ENCODE measurements around the gene DLG5.
A peak's percentile ranks its signal among the peaks of the same experiment; 100 is the strongest.
"Not testable (repeated sequence)": the region's sequence is repeated elsewhere in the genome, so short reads cannot be mapped to it uniquely, and the experiment has no call there.

Gene DLG5

DNA sequence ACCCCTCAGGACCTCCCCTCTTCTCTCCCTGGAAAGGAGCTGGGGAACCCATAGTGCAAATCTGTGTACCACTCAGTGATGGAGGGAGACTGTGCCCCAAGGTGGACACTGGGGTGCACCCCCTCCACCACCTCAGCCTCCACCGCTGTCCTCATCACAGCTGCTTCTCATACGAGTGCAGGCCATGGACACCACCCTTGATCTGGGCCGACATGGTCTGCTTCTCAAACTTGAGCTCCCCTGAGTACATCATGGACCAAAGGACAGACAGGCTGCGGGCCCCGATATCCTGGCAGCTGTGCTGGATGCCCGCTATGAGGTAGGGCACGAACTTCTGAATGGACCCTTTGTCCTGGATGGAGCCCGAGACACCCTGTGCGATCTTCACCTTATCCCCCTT is 146.4 kb downstream of the DLG5 start:
- TF ChIP-seq, protein P1, sequence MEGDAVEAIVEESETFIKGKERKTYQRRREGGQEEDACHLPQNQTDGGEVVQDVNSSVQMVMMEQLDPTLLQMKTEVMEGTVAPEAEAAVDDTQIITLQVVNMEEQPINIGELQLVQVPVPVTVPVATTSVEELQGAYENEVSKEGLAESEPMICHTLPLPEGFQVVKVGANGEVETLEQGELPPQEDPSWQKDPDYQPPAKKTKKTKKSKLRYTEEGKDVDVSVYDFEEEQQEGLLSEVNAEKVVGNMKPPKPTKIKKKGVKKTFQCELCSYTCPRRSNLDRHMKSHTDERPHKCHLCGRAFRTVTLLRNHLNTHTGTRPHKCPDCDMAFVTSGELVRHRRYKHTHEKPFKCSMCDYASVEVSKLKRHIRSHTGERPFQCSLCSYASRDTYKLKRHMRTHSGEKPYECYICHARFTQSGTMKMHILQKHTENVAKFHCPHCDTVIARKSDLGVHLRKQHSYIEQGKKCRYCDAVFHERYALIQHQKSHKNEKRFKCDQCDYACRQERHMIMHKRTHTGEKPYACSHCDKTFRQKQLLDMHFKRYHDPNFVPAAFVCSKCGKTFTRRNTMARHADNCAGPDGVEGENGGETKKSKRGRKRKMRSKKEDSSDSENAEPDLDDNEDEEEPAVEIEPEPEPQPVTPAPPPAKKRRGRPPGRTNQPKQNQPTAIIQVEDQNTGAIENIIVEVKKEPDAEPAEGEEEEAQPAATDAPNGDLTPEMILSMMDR (conservative IDR thresholded peaks at IDR 0.05; ENCODE audit: low read depth, low read length): no peak
- H3K4me3 ChIP-seq (ENCODE audit: low read depth, low read length): no peak overlapping the region
- no peak for DNase-seq (ENCODE audit: low read depth)

DNA sequence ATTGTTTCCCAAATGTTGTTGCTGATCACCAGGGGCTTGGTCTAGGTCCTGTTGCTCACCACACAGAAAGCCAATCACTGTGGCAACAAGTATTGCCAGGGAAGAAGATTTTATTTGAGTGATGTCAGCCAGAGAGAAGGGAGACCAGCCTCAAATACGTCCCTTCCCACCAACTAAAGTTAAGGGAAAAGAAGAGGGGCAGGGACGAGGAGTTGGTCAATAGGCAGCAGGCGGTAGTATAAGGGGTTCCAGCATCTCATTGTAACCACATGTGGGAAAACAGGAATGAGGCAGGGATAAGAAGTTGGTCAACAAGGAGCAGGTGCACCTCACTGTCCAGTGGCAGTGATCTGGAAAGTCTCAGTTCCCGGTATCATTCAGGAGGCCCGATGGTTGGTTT is 150.1 kb downstream of the DLG5 start:
- TF ChIP-seq, protein P1 (conservative IDR thresholded peaks at IDR 0.05; ENCODE audit: low read depth, low read length): no peak

DNA sequence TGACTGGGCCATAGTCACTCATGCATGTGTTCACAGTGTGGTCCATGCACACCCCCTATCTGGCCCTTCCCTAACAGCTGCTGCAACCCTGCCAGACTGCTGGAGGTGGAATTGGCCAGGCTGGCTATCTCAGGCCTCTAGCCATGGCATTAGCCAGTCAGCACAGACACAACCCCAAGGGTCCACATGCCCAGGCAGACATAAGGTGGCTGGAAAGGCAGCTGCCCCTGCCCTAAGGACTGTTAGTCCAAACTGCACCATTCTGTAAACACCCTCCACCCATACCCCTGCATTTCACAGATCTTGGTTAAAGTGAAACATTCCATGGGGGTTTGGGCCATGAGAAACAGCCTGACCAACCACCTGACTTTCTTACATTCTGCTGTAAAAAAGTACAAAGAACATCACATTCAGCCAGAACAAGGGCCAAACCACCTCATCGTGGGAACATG is 151.6 kb downstream of the DLG5 start:
- TF ChIP-seq, protein P1 (conservative IDR thresholded peaks at IDR 0.05; ENCODE audit: low read depth, low read length): no peak
- peak; percentile 69 for DNase-seq (ENCODE audit: low read depth)
- no peak overlapping the region for H3K4me3 ChIP-seq (ENCODE audit: low read depth, low read length)

More for the DNA sequence above, 150.1 kb downstream of the DLG5 start:
- no peak overlapping the region for H3K4me3 ChIP-seq (ENCODE audit: low read depth, low read length)
- no peak for DNase-seq (ENCODE audit: low read depth)

DNA sequence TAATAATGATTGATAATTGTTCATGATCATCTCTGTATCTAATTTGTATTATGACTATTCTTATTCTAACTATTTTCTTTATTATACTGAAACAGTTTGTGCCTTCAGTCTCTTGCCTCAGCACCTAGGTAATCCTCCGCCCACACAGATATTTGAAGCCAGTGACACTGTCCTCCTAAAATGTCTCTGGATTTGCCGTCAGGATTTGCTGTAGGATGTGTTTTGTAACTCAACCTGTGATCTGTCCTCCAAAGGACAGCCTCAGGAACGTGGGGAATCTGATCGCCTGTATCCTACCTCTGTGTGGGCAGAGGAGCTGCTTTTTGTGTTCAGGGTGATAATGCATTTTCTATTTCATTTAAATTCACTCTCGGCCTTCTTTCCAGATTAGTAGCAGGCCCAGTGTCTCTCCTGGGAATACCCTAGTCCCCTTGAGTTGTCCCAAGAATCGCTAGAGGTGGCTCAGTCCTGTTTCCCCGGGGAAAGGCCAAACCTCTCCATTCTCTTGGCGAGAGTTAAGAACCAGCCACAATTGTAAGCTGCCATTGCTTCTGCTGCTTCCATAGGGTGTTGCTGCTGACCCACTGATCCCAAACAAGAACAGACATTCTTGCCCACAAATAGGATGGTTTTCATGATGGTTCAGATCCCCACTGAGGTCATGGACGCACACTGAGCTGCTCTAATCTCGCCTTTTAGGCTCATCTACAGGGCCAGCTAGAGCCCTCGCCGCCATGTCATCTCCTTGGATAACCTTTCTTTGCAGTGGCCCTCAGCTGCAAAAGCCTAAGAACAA is 152.7 kb downstream of the DLG5 start:
- H3K4me3 ChIP-seq (ENCODE audit: low read depth, low read length): no peak overlapping the region
- no peak for DNase-seq (ENCODE audit: low read depth)
- TF ChIP-seq, protein P1 (conservative IDR thresholded peaks at IDR 0.05; ENCODE audit: low read depth, low read length): no peak

DNA sequence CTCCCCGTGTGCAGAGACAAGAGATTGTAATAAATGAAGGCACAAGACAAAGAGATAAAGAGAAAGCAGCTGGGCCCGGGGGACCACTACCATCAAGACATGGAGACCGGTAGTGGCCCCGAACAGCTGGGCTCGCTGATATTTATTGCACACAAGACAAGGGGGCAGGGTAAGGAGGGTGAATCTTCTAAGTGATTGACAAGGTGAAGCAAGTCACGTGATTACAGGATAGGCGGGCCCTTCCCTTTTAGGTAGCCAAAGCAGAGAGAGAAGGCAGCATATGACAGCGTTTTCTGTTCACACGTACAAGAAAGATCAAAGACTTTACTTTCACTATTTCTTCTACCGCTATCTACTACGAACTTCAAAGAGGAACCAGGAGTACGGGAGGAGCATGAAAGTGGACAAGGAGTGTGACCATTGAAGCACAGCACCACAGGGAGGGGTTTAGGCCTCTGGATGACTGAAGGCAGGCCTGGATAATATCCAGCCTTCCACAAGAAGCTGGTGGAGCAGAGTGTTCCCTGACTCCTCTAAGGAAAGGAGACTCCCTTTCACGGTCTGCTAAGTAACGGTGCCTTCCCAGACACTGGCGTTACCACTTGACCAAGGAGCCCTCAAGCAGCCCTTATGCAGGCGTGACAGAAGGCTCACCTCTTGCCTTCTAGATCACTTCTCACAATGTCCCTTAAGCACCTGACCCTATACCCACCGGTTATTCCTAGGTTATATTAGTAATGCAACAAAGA is 153.5 kb downstream of the DLG5 start:
- not testable (repeated sequence) for DNase-seq (ENCODE audit: low read depth); H3K4me3 ChIP-seq (ENCODE audit: low read depth, low read length)

DNA sequence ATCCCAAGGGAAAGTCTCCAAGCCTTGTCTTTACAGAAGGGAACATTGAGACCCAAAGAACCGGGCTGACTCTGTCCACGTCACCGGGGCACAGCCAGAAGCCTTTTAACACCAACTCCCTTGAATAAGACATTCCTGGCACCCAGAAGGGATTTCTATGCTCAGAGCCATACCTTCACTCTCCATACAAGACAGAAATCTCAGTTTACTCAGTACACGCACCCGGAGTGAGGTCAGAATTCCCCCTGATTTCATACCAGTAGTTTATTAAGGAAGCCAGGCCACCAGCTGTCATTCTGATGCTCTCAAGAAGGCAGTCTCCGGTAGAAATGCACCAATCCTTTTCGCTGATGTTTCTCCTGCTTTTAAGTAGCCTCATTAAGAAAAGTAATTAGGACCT is 154.7 kb downstream of the DLG5 start:
- no peak overlapping the region for H3K4me3 ChIP-seq (ENCODE audit: low read depth, low read length)
- TF ChIP-seq, protein P1 (conservative IDR thresholded peaks at IDR 0.05; ENCODE audit: low read depth, low read length): no peak
- DNase-seq (ENCODE audit: low read depth): no peak

DNA sequence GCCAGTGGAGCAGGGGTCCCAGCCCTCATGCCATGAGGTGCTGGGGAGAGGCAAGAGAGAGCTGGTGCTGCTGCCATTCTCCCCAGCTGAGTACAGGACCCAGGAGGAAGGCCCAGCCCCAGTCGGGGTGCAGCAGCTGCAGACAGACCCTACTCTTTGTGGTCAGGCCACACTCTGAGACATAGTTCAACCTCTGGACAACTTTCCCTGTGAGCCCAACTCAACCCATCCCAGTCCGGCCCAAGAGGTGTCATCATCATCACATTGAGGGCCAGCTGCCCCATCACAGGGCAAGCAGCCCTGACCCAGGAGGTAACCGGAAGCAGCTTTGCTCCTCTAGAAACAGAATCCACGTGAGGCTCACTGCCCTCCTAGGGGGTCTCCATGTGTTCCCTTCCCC is 155.1 kb downstream of the DLG5 start:
- TF ChIP-seq, protein P1 (conservative IDR thresholded peaks at IDR 0.05; ENCODE audit: low read depth, low read length): no peak
- no peak overlapping the region for H3K4me3 ChIP-seq (ENCODE audit: low read depth, low read length)
- DNase-seq (ENCODE audit: low read depth): no peak

Measured in choroid plexus epithelial cell (primary cell).